HG03558 (cell line): Measurements from ENCODE around the gene DIP2B.
"Not testable (repeated sequence)": the region's sequence is repeated elsewhere in the genome, so short reads cannot be mapped to it uniquely, and the experiment has no call there.

Source experiments
- ATAC-seq: cut with Tn5 transposase; IDR thresholded peaks from one replicate; pipeline ENCODE4 v1.9.1; 2021; ENCODE audit warnings: moderate number of reproducible peaks; ENCODE audit not compliant: unreplicated experiment; ENCODE audit errors: extremely low read depth

DIP2B gene

GRCh38 chr12:50546441-50547318 lies 41.9 kb downstream of the DIP2B start:
- ATAC-seq = no peak

DNA sequence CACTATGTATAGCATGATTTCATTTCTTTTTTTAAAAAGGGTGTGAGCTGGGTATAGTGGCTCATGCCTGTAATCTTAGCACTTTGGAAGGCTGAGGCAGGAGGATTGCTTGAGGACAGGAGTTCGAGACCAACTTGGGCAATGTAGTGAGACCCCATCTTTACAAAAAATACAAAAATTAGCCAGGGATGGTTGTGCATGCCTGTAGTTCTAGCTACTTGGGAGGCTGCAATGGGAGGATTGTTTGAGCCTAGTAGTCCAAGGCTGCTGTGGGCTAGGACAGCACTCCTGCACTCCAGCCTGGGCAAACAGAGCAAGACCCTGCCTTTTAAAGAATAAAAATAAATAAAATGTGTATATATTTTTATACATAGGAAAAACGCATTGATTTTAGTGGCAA lies 43.0 kb downstream of the DIP2B start:
- no peak for ATAC-seq

GRCh38 chr12:50549885-50550284 lies 45.1 kb downstream of the DIP2B start:
- ATAC-seq = no peak

DNA sequence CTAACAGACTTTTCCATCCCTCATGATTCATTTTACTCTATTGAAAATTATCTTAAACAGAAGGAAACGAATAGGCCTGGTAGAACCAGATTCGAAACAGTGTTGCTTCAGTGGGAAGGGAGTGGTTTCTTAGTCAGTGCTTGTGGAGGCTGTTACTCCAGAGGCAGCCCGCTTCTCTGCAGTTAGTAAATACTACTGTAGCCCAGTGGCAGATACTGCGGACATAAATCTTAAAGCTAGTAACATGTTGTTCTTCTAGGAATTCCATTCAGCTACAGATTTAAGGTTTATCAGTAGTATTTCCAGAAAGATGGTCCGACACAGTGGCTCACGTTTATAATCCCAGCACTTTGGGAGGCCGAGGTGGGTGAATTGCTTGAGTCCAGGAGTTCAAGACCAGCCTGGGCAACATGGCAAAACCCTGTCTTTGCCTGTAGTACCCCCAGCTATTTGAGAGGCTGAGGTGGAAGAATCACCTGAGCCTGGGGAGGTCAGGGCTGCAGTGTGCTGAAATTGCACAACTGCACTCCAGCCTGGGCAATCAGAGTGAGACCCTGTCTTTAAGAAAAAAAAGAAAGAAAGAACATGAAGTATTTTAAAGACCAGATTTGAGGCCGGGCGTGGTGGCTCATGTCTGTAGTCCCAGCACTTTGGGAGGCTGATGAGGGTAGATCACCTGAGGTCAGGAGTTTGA lies 45.9 kb downstream of the DIP2B start:
- ATAC-seq = no peak

DNA sequence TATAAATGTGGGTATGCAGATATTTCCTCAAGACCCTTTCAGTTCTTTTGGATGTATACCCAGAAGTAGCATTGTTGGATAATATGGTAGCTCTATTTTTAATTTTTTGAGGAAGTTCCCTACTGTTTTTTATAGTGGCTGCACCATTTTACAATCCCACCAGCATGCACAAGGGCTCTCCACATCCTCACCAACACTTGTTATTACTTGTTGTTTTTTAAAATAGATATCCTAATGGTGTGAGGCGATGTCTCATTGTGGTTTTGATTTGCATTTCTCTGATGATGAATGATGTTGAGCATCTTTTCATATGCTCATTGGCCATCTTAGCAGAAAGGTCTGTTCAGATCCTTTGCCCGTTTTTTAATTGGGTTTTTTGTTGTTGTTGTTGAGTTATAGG lies 47.1 kb downstream of the DIP2B start:
- no peak for ATAC-seq

- ATAC-seq = no peak
Observed at GRCh38 chr12:50554651-50555050, 49.9 kb downstream of the DIP2B start.

GRCh38 chr12:50555471-50555885 lies 50.7 kb downstream of the DIP2B start:
- ATAC-seq = no peak

DNA sequence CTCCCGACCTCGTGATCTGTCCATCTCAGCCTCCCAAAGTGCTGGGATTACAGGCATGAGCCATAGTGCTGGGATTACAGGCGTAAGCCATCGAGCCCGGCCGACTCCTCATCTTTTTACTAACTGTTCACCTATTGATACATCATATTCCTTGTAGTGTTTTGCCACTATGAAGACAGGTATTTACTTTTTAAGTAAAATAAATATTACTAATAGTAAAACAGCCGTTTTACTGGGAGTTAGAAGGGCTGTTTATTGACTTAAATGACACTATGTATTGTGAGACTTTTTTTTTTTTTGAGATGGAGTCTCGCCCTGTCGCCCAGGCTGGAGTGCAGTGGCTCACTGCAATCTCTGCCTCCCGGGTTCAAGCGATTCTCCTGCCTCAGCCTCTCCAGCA lies 51.5 kb downstream of the DIP2B start:
- ATAC-seq = no peak

- ATAC-seq = not testable (repeated sequence)
Observed at GRCh38 chr12:50556796-50557195, 52.0 kb downstream of the DIP2B start.

DNA sequence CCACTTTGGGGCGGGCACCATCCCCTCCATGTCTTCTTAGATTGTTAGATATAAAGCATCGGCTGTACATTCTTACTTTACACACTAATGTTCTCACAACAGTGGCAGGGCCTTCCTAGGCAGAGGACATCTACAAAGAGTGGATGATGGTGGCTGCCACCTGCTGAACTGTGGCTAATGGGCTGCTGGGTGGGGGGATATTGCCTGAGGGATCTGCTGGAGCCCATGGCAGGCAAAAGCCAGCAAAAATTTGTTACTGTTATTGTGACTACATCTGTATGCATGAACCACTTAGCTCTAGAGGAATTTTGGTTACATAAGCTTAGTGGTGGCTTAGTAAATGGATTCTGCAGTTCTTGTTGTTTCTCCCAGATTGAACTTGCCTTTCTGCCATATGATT lies 52.6 kb downstream of the DIP2B start:
- ATAC-seq = no peak

DNA sequence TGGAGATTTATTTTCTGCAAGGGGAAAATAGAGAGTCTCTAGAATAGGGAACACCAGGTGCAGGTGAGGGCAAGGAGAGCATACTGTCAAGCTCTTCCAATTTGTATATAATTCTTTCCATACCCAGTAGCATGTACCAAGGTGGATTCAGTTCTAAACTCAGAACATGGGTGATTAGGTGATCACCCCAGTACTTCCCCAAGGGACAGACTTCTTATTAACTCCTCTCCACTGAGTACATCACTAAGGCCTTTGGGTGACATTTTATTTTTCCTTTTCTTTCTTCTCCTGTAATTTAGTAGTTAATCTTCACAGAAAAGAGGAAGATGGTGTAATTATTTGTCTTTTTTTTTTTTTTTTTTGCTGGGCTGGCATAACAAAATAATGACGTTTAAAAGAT lies 54.2 kb downstream of the DIP2B start:
- ATAC-seq = no peak

GRCh38 chr12:50562520-50563433 lies 58.0 kb downstream of the DIP2B start:
- ATAC-seq = no peak

GRCh38 chr12:50563434-50563787 lies 58.6 kb downstream of the DIP2B start:
- ATAC-seq = no peak

GRCh38 chr12:50564237-50564947 lies 59.6 kb downstream of the DIP2B start:
- ATAC-seq = no peak

GRCh38 chr12:50564948-50565297 lies 60.1 kb downstream of the DIP2B start:
- no peak for ATAC-seq

- no peak for ATAC-seq
Observed at GRCh38 chr12:50566066-50566465, 61.3 kb downstream of the DIP2B start.

GRCh38 chr12:50567926-50568325 lies 63.1 kb downstream of the DIP2B start:
- no peak for ATAC-seq

DNA sequence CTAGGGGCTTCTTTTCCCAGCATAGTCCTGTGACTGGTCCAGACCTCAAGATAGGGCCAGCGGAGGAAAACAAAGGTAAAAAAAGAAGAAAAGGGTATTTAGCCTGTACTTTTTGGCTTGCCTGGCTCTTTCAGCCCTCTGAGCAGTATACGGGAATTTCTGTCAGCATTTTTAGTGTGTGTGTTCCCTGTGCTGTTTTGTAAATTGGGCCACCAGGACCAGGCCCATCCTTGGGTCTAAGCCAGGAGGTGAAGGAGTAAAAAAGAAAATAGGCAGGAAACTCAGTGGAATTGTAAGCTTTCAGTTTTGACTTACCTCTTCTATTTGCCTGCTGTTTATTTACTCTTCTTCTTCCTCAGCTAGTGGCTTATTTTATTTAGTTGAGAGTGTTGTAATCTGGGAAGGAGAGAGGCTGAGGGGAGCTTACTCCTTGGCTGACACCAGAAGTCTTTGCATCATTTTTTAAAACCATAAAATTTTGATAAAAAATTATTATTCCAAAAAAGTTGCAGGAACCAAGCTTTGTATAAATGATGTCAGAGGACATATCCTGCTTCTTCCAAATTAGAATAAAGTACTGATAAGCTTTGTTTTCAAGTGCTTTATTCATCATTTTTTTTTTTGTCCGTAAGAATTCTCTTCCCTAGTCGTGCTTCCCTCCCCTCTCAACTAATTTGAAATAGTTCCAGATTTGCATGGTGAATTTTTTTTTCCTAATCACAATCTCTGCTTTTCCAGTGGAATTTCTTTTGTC lies 63.7 kb downstream of the DIP2B start:
- no peak for ATAC-seq

- ATAC-seq = no peak
Observed at GRCh38 chr12:50569321-50569720, 64.5 kb downstream of the DIP2B start.
